Stimulated activated CD8-positive, alpha-beta memory T cell treated with anti-CD3 and anti-CD28 coated beads, Interleukin-7, amount 100 ng/mL, for 4 hours (primary cell): Measurements from ENCODE around the gene AAMDC.
"Not testable (repeated sequence)": the region's sequence is repeated elsewhere in the genome, so short reads cannot be mapped to it uniquely, and the experiment has no call there.

ENCODE experiments used
- DNase-seq, 2 donors: peaks; one replicate each; pipeline ENCODE4 v3.0.0-alpha.2; 2020; ENCODE audit warnings: low read depth in 2 of 2

Gene AAMDC

GRCh38 chr11:77884829-77885190 is 63.9 kb downstream of the AAMDC start:
- no peak for DNase-seq

GRCh38 chr11:77886401-77886800 is 65.5 kb downstream of the AAMDC start:
- no peak for DNase-seq

GRCh38 chr11:77889045-77889444 is 68.1 kb downstream of the AAMDC start:
- not testable (repeated sequence) for DNase-seq

GRCh38 chr11:77890100-77890614 is 69.2 kb downstream of the AAMDC start:
- not testable (repeated sequence) for DNase-seq

- DNase-seq = not testable (repeated sequence)
Observed at GRCh38 chr11:77890619-77891056, 69.7 kb downstream of the AAMDC start.

GRCh38 chr11:77891256-77891655 is 70.3 kb downstream of the AAMDC start:
- DNase-seq = not testable (repeated sequence)

GRCh38 chr11:77891703-77892102 is 70.8 kb downstream of the AAMDC start:
- not testable (repeated sequence) for DNase-seq

GRCh38 chr11:77894949-77895348 is 74.0 kb downstream of the AAMDC start:
- DNase-seq = not testable (repeated sequence)

GRCh38 chr11:77908835-77909234 is 87.9 kb downstream of the AAMDC start:
- no peak for DNase-seq

GRCh38 chr11:77909277-77909676 is 88.3 kb downstream of the AAMDC start:
- no peak for DNase-seq

GRCh38 chr11:77910828-77911227 is 89.9 kb downstream of the AAMDC start:
- not testable (repeated sequence) for DNase-seq

GRCh38 chr11:77913608-77914306 is 92.8 kb downstream of the AAMDC start:
- not testable (repeated sequence) for DNase-seq

GRCh38 chr11:77914307-77914791 is 93.4 kb downstream of the AAMDC start:
- DNase-seq = not testable (repeated sequence)

GRCh38 chr11:77917713-77918112 is 96.8 kb downstream of the AAMDC start:
- DNase-seq = not testable (repeated sequence)
